SJSA1 (cell line): ENCODE results near the gene COL15A1. TPM values are rescaled to one million over a fixed set of nuclear protein-coding genes. Genes with fewer than 3 reads are reported as not detected.

Experiments used
- DNase-seq, 2 experiments: peaks; one replicate each; pipeline ENCODE4 v3.0.0-alpha.2; 2015 to 2020; ENCODE audit warnings: low spot score in 2 of 2, low read depth in 1 of 2
- H3K27ac ChIP-seq: fragments of 250-450 bp; sonication (Bioruptor Pico); 2 replicates; pipeline ENCODE4 v1.5.1; 2020; ENCODE audit warnings: mild to moderate bottlenecking, moderate library complexity
- H3K27me3 ChIP-seq: fragments of 250-450 bp; sonication (Bioruptor Pico); replicated peaks from 2 replicates; pipeline ENCODE4 v1.5.1; 2020; ENCODE audit warnings: mild to moderate bottlenecking, moderate library complexity
- H3K36me3 ChIP-seq: fragments of 250-450 bp; sonication (Bioruptor Pico); 2 replicates; pipeline ENCODE4 v1.5.1; 2020; ENCODE audit warnings: mild to moderate bottlenecking
- H3K4me1 ChIP-seq: fragments of 250-450 bp; sonication (Bioruptor Pico); replicated peaks from 2 replicates; pipeline ENCODE4 v1.6.1; 2021; ENCODE audit warnings: mild to moderate bottlenecking
- H3K4me3 ChIP-seq: fragments of 250-450 bp; sonication (Bioruptor Pico); 2 replicates; pipeline ENCODE4 v1.5.1; 2020; ENCODE audit warnings: mild to moderate bottlenecking
- H3K9me3 ChIP-seq: fragments of 250-450 bp; sonication (Bioruptor Pico); replicated peaks from 2 replicates; pipeline ENCODE4 v1.5.1; 2020; ENCODE audit warnings: mild to moderate bottlenecking
- total RNA-seq: library from RNA; depleted of rRNA; stranded (reverse); fragments of >200 nt; shearing (Covaris generic); gene quantifications from 2 replicates; pipeline ENCODE4 v1.2.3, GENCODE V29; 2014

COL15A1 gene
- total RNA-seq, 1 experiment from 2014 or later: 0.50 TPM

DNA sequence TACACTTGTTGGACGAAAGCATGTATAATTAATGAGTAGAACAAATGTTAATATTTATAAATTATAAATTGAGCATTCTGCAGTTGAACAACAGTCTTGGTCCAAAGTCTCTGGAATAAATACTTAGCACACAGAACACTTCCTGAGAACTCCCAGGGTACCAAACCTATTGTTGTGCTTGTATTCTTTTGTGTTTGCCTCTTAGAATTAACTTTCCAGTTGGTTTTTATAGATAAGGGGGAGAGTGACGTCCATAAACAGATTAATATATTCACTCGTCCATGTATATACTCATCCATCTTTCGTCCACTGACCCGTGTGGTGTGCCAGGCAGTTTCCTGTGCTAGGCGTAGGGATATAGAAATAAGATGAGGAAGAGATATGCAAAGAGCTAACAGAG is 98.9 kb downstream of the COL15A1 start:
- no peak for DNase-seq
- no peaks in the 10 kb centered on the region for H3K36me3 ChIP-seq
- H3K27me3 ChIP-seq: no peaks in the 10 kb centered on the region

DNA sequence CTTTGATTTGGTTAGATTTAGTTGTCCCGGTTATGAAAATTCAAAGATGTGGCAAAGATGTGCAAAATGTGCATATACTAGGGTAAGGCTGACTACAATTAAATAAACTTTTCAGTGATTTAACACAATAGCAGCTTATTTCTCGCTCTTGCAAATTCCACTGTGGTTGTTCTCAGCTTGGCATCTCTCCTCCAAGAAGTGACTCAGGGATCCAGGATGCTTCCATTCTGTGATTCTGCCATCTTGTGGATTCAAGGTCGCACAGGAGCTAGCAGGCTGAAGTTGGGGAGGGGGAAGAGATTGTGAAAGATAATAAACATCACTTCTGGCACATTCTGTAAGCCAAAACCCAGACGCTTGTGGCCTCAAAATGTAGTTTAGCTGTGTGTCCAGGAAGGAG is 101.1 kb downstream of the COL15A1 start:
- peaks cover 6% of the 10 kb centered on the region for H3K9me3 ChIP-seq
- no peaks in the 10 kb centered on the region for H3K27me3 ChIP-seq
- DNase-seq: no peak
- H3K4me3 ChIP-seq: no peak overlapping the region
- peaks cover 22% of the 10 kb centered on the region for H3K4me1 ChIP-seq
- H3K27ac ChIP-seq: no peak overlapping the region
- no peaks in the 10 kb centered on the region for H3K36me3 ChIP-seq

More for the DNA sequence above, 98.9 kb downstream of the COL15A1 start:
- Histone ChIP-seq H3K27ac (no peak overlapping the region), H3K4me1 (peaks cover 31% of the 10 kb centered on the region), H3K9me3 (peaks cover 6% of the 10 kb centered on the region), H3K4me3 (no peak overlapping the region)

DNA sequence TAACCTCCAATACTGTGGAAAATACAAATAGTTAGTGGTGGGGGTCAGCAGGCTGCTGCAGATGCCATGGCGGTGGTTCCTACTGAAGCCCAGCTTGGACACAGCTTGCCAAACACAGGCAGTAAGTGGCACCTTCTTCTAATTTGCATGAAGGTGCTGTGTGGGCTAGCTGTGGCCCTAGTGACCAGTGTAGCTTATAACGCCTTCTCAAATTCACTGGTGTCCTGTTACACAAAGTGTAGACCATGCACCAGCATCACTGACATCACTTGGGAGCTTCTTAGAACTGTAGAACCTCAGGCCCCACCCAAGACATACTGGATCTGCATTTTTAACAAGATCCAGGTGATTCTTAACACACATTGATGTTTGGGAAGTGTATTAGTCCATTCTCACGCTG is 102.4 kb downstream of the COL15A1 start:
- H3K9me3 ChIP-seq: peaks cover 6% of the 10 kb centered on the region
- peaks cover 20% of the 10 kb centered on the region for H3K4me1 ChIP-seq
- H3K27ac ChIP-seq: no peak overlapping the region
- no peaks in the 10 kb centered on the region for H3K36me3 ChIP-seq
- no peaks in the 10 kb centered on the region for H3K27me3 ChIP-seq
- no peak for DNase-seq
- no peak overlapping the region for H3K4me3 ChIP-seq

DNA sequence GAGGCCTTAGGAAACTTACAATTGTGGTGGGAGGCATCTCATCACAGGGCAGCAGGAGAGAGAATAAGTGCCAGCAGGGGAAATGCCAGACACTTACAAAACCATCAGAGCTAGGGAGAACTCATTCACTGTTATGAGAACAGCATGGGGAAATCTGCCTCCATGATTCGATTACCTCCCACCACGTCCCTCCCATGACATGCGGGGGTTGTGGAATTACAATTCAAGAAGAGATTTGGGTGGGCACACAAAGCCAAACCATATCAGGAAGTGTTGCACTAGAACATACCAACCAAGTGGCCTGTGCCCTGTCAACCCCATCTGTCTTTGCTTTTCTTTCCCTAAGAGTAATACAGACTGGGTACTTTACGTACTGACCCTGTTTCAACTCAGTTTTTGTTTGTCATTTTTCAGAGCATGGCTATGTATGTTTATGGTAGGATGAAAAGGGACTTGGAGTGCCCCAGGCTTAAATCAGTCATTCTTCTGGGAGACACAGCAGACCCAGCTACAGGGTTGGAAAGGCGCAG is 102.9 kb downstream of the COL15A1 start:
- H3K36me3 ChIP-seq: no peaks in the 10 kb centered on the region
- no peak overlapping the region for H3K27ac ChIP-seq
- no peak overlapping the region for H3K4me3 ChIP-seq
- peaks cover 6% of the 10 kb centered on the region for H3K9me3 ChIP-seq
- no peaks in the 10 kb centered on the region for H3K27me3 ChIP-seq
- peaks cover 16% of the 10 kb centered on the region for H3K4me1 ChIP-seq
- DNase-seq: no peak

DNA sequence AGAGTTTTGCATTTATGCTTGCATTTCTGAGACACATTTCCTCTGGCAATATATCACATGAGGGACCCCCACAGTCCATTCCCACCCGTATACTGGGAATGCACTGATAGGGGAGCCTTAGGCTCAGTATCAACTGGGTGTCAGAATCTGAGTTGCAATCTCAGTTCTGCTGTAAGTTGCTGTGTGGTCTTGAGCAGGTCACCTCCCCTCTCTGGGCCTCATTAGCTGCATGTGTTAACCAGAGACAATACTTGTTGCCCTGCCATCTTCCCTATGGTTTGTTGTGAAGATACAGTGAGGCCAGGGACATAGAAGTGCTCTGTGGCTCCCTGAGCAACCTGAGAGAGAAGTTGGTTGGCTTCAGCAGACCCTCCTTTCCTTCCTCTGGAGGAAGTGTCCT is 105.5 kb downstream of the COL15A1 start:
- no peak for DNase-seq
- Histone ChIP-seq H3K36me3 (no peaks in the 10 kb centered on the region), H3K4me1 (peaks cover 12% of the 10 kb centered on the region), H3K4me3 (no peak overlapping the region), H3K27me3 (no peaks in the 10 kb centered on the region), H3K27ac (no peak overlapping the region), H3K9me3 (peaks cover 6% of the 10 kb centered on the region)

DNA sequence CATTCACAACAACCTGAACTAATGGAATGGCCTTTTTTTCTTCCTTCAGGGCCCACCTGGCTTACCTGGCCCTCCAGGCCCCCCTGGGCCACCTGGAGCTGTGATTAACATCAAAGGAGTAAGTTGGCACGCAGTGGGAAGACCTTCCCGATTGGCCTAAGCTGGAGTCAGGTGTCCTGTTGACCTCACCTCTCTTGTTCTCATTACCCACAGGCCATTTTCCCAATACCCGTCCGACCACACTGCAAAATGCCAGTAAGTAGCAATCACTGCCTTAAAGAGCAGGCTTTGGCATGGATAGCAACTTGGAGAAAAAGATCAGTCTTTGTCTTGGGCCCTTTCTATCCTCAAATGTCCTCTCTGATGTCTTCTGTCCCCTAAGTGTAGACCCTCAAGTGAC is 105.9 kb downstream of the COL15A1 start:
- DNase-seq: no peak
- Histone ChIP-seq H3K9me3 (peaks cover 4% of the 10 kb centered on the region), H3K27me3 (no peaks in the 10 kb centered on the region), H3K4me3 (no peak overlapping the region), H3K36me3 (no peaks in the 10 kb centered on the region), H3K4me1 (peaks cover 13% of the 10 kb centered on the region), H3K27ac (no peak overlapping the region)

DNA sequence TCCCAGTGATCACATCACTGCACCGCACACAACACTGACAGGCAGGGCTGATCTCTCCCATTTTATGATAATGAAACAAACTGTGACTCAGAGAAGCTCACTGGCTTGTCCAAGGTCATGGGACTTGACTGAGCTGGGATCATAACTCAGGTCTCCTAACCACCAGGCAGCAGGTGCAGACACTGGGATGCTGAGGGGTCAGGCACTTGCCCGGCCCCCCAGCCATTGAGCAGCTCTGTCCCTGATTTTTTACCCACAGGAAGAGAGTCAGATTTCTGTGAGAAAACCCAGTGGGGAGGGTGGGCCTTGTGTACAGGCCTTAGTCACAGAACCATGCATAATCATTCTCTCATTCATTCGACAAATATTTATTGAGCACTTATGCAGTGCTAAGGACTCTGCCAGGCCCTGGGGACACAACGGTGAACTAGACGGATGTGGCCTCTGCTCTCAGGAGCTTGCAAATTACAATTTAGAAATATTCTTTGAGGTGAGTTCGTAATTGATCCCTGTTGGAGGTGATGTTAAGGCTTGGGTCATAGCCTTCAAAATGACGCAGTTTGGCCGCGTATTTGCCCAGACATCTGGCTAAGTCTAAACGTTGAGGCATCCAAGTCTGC is 106.7 kb downstream of the COL15A1 start:
- Histone ChIP-seq H3K9me3 (no peaks in the 10 kb centered on the region; the same call in 1 of the 2 replicates), H3K27me3 (no peaks in the 10 kb centered on the region), H3K4me1 (peaks cover 15% of the 10 kb centered on the region), H3K36me3 (no peaks in the 10 kb centered on the region), H3K4me3 (no peak overlapping the region), H3K27ac (no peak overlapping the region)
- DNase-seq: no peak

DNA sequence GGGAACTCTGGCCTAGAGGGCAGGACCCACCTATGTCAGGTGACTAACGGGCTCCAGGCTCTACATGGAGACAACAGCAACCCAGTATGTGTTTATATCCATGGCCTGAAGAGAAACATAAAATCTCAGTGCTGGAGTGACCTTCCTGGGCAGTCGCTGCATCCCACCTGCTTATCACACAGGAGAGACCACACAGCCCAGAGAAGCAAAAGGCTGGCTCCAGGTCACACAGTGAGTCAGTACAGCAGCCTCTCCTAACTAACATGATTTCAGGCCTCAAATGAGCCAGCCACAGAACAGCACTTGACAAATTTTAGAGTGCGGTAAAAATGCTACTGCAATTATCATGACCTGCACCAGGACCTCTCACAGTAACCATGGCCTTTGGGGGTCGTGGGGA is 107.2 kb downstream of the COL15A1 start:
- no peak for DNase-seq
- Histone ChIP-seq H3K27me3 (no peaks in the 10 kb centered on the region), H3K36me3 (no peaks in the 10 kb centered on the region), H3K4me3 (no peak overlapping the region), H3K27ac (no peak overlapping the region), H3K9me3 (no peaks in the 10 kb centered on the region; the same call in 1 of the 2 replicates), H3K4me1 (peaks cover 15% of the 10 kb centered on the region)

DNA sequence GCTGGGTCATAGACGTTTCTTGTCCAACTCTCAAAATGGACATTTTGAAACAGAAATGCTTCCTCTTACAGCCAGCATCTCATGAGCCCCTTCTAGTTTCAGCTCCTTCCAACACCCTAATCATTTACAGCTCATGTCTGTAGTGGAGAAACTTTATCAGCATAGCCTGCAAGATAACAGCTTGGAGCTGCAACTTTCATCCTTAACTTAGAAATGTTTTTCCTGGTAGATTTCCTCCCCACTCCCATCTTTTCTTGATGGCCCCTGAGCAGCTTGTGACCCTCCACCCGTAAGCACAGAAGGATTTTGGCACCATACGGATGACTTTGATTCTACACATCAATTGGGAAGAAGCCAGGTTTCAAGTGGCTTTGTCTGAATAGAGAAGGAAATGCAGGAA is 107.7 kb downstream of the COL15A1 start:
- Histone ChIP-seq H3K4me1 (peaks cover 15% of the 10 kb centered on the region), H3K36me3 (no peaks in the 10 kb centered on the region), H3K27ac (no peak overlapping the region), H3K27me3 (no peaks in the 10 kb centered on the region), H3K9me3 (no peaks in the 10 kb centered on the region; the same call in 1 of the 2 replicates), H3K4me3 (no peak overlapping the region)
- DNase-seq: no peak

DNA sequence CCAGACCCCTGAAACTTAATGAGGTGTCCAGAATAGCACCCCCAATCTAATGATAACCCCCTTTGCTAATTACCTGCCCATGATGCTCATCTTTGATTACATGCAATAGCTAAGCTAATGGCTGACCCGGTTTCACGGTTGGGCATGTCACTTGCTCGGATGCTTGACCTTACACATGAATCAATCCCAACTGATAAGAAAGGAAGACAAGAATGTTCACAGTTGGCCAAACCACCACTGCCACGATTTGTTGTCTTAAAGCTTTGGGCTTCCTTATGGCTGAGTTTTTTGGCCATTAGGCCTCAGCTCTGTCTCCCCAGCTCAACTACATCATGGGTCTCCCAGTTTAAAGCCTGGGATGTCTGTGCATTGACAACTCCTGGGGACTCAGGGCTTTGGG is 108.1 kb downstream of the COL15A1 start:
- Histone ChIP-seq H3K27ac (no peak overlapping the region), H3K9me3 (no peaks in the 10 kb centered on the region; the same call in 1 of the 2 replicates), H3K27me3 (no peaks in the 10 kb centered on the region), H3K4me1 (peaks cover 20% of the 10 kb centered on the region), H3K36me3 (no peaks in the 10 kb centered on the region), H3K4me3 (no peak overlapping the region)
- DNase-seq: no peak

DNA sequence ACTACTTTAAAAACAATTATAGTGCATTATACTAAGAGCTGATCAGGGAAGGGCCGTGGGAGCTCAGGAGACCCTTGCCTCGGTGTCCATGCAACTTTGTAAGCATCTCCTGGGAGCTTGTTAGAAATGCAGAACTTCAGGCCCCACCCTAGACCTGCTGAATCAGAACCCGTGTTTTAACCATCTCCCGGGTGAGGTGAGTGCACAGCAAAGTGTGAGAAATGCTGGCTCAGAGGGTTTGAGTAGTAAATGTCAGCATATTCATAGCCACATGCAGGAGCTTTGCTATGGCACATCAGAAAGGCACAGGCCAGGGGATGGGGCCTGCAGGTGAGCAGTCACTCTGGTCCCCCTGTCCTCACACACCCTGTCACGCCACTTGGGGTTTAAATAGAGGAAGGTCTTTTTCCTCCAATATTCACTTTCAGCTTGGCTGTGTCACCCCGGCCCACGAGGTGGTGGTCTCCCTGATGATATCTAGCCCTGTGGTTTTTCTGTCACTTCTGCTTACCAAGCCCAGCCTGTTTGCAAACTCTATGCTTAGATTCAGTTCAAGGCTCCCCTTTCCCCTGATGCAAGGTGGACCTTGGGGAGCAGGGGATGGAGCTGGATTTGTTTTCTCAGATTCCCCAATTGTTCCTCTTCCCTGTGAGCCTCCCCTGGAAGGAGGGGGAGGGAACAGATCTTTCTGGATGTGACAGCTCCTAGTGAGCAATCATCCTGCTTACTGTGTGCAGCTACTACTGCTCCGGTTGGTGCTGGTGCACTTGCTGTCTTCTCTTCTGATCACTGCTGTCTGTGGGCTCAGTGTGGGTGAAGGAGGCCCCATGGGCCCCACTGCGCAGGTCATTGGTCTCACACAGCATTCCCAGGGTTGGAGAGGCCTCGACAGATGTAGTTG is 109.4 kb downstream of the COL15A1 start:
- H3K27ac ChIP-seq: no peak overlapping the region
- peaks cover 32% of the 10 kb centered on the region for H3K4me1 ChIP-seq
- H3K4me3 ChIP-seq: no peak overlapping the region
- DNase-seq: no peak
- no peaks in the 10 kb centered on the region; the same call in 1 of the 2 replicates for H3K9me3 ChIP-seq
- H3K36me3 ChIP-seq: no peaks in the 10 kb centered on the region
- H3K27me3 ChIP-seq: no peaks in the 10 kb centered on the region

DNA sequence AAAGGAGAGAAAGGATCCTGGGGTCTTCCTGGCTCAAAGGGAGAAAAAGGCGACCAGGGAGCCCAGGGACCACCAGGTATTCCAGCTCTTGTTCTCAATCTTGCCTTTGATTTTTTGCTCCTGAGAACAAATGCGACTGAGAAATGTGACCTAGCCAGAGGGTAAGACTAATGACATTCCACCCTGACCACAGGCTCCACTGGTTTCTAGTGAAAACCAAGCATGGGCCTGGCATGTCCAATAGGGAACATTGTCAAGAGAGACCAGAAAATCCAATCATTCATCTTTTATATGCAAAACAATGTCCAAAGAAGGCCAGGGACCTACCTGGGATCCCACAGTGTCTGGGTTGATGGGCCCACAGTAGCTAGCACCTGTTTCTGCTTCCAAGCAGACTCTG is 110.9 kb downstream of the COL15A1 start:
- Histone ChIP-seq H3K9me3 (no peaks in the 10 kb centered on the region; the same call in 1 of the 2 replicates), H3K4me3 (no peak overlapping the region), H3K27me3 (no peaks in the 10 kb centered on the region), H3K27ac (no peak overlapping the region), H3K36me3 (no peaks in the 10 kb centered on the region), H3K4me1 (peaks cover 44% of the 10 kb centered on the region)
- DNase-seq: no peak

DNA sequence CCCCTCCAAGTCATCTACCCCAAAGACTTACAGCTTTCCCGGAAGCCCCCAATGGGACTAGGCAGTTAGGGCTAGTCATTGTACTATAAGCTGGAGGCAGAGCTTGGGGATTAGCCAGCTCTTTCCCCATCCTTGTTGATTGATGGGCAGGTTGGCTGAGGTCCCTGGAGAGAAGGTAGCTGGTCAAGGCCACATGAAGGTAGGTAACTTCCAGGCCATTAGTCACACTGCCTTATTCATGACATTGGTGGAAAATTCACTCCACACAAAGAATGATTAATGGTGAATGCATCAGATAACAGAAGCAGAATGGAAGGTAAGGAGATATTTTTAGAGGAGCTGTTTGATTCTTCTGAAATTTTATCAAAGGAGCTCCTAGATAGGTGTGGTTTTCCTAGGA is 111.7 kb downstream of the COL15A1 start:
- Histone ChIP-seq H3K4me3 (no peak overlapping the region), H3K27me3 (no peaks in the 10 kb centered on the region), H3K27ac (no peak overlapping the region), H3K4me1 (peaks cover 36% of the 10 kb centered on the region), H3K36me3 (no peaks in the 10 kb centered on the region), H3K9me3 (no peaks in the 10 kb centered on the region)
- DNase-seq: no peak

DNA sequence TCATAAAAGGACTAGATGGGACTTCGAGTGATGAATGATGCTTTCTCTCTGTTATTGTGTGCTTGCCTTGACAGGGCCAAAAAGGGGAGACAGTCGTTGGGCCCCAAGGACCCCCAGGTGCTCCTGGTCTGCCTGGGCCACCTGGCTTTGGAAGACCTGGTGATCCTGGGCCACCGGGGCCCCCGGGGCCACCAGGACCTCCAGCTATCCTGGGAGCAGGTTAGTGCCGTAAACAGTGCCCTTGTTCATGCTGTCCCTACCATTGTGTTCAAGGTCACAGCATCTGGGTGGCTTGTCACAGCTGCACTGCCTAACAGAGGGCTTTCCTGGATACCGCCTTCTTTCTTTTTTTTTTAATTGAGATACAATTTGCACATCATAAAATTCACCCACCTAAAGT is 112.5 kb downstream of the COL15A1 start:
- H3K9me3 ChIP-seq: no peaks in the 10 kb centered on the region
- no peaks in the 10 kb centered on the region for H3K36me3 ChIP-seq
- no peaks in the 10 kb centered on the region for H3K27me3 ChIP-seq
- peaks cover 32% of the 10 kb centered on the region for H3K4me1 ChIP-seq
- no peak for DNase-seq
- no peak overlapping the region for H3K27ac ChIP-seq
- no peak overlapping the region for H3K4me3 ChIP-seq
